C4-2B (cell line): Measurements from ENCODE around the gene KRTAP20-3.

Experiments used
- H3K27ac ChIP-seq: fragments of 450-650 bp; 2 replicates; pipeline ENCODE4 v1.5.1; 2017
- CTCF ChIP-seq: fragments of 450-650 bp; conservative IDR thresholded peaks from 2 replicates; pipeline ENCODE4 v1.5.1; 2017; ENCODE audit warnings: mild to moderate bottlenecking
- ZFX ChIP-seq: fragments of 450-650 bp; IDR thresholded peaks from 2 replicates; pipeline ENCODE4 v1.6.1; 2017

Gene KRTAP20-3

GRCh38 chr21:30642564-30642963, at the start of gene KRTAP20-3:
Gene KRTAP20-3, plus strand, starts transcription at chr21:30642864.
- no peak for TF ChIP-seq CTCF
- no peak within 1 kb of the TSS for H3K27ac ChIP-seq

GRCh38 chr21:30598802-30599201, 43.9 kb upstream of the KRTAP20-3 start, which contains the start of gene KRTAP6-2:
Gene KRTAP6-2, minus strand, starts transcription at chr21:30598902. Its CDS starts 28 bp downstream, at chr21:30598874.
- TF ChIP-seq ZFX (no peak), CTCF (no peak)
- no peak within 1 kb of the TSS for H3K27ac ChIP-seq

GRCh38 chr21:30600787-30601186, 41.9 kb upstream of the KRTAP20-3 start, which contains the start of gene KRTAP22-1:
Gene KRTAP22-1, plus strand, starts transcription at chr21:30601087.
- H3K27ac ChIP-seq, result no peak within 1 kb of the TSS
- TF ChIP-seq CTCF, result no peak
- TF ChIP-seq ZFX, result no peak

- TF ChIP-seq CTCF, result peak; percentile 20; the same call in 1 of the 2 replicates
- no peak for TF ChIP-seq ZFX
- no peak overlapping the region for H3K27ac ChIP-seq
Measured at GRCh38 chr21:30605968-30606367, 36.7 kb upstream of the KRTAP20-3 start.

GRCh38 chr21:30612132-30612531, 30.5 kb upstream of the KRTAP20-3 start:
- TF ChIP-seq CTCF (no peak), ZFX (no peak)
- no peak overlapping the region for H3K27ac ChIP-seq

GRCh38 chr21:30613836-30614235, 28.8 kb upstream of the KRTAP20-3 start, which contains the start of gene KRTAP6-1:
Gene KRTAP6-1, minus strand, starts transcription at chr21:30613930. Its CDS starts 26 bp downstream, at chr21:30613904.
- no peak within 1 kb of the TSS for H3K27ac ChIP-seq
- no peak for TF ChIP-seq ZFX
- TF ChIP-seq CTCF, result no peak

- TF ChIP-seq CTCF (no peak), ZFX (no peak)
- no peak overlapping the region for H3K27ac ChIP-seq
Measured at GRCh38 chr21:30615199-30615598, 27.5 kb upstream of the KRTAP20-3 start.
